Caco-2 (cell line): ENCODE results near the gene CLCA4. TPM values are rescaled to one million over a fixed set of nuclear protein-coding genes. Genes with fewer than 3 reads are reported as not detected.

Experiments
- BruUV-seq: library from RNA; stranded (reverse); fragments of 400-500 nt; replicated peaks from 2 replicates; lab custom pipeline; 2021; lab: Mats Ljungman, UMichigan
- CTCF ChIA-PET: fragments of 300-600 bp; sonication (Branson Sonifier 250); formaldehyde crosslinking; loops from one replicate; lab custom pipeline; 2022; ENCODE audit warnings: antibody characterized with exemption; lab: Charles Lee
- POLR2A ChIA-PET: fragments of 300-600 bp; sonication (Branson Sonifier 250); formaldehyde crosslinking; loops from one replicate; lab custom pipeline; 2022; ENCODE audit warnings: antibody characterized with exemption; lab: Charles Lee
- DNase-seq, 2 experiments: peaks; one replicate each; pipeline versions ENCODE4 v3.0.0 to v3.0.0-alpha.2; 2020 to 2022
- H3K27me3 ChIP-seq: replicated peaks from 2 replicates; pipeline ENCODE4 v1.6.0; 2011; ENCODE audit warnings: low read length; ENCODE audit not compliant: control insufficient read depth, insufficient read depth
- H3K36me3 ChIP-seq: 2 replicates; pipeline ENCODE4 v1.5.1; 2011; ENCODE audit warnings: low read length; ENCODE audit not compliant: control insufficient read depth, insufficient read depth
- H3K4me1 ChIP-seq: fragments of 250-450 bp; sonication (Bioruptor Pico); 2 replicates; pipeline ENCODE4 v1.5.1; 2020; ENCODE audit warnings: mild to moderate bottlenecking
- H3K4me3 ChIP-seq: 2 replicates; pipeline ENCODE4 v1.5.1; 2011; ENCODE audit warnings: low read depth, mild to moderate bottlenecking, control low read depth, low read length
- H3K9me3 ChIP-seq: fragments of 250-450 bp; sonication (Bioruptor Pico); 2 replicates; pipeline ENCODE4 v1.5.1; 2020; ENCODE audit warnings: mild to moderate bottlenecking, moderate library complexity
- H3K27ac Mint-ChIP-seq: one replicate; pipeline ENCODE4 v1.8.0; 2022; ENCODE audit warnings: mixed read lengths; ENCODE audit not compliant: unreplicated experiment
- H3K27me3 Mint-ChIP-seq: one replicate; pipeline ENCODE4 v1.8.0; 2022; ENCODE audit warnings: mixed read lengths; ENCODE audit not compliant: insufficient read depth, unreplicated experiment
- H3K36me3 Mint-ChIP-seq: one replicate; pipeline ENCODE4 v1.8.0; 2022; ENCODE audit warnings: mild to moderate bottlenecking, mixed read lengths; ENCODE audit not compliant: insufficient read depth, unreplicated experiment
- H3K4me1 Mint-ChIP-seq: one replicate; pipeline ENCODE4 v1.8.0; 2022; ENCODE audit warnings: low read depth, mixed read lengths; ENCODE audit not compliant: unreplicated experiment
- H3K4me3 Mint-ChIP-seq: one replicate; pipeline ENCODE4 v1.8.0; 2022; ENCODE audit warnings: mild to moderate bottlenecking, moderate library complexity, mixed read lengths; ENCODE audit not compliant: unreplicated experiment
- H3K9me3 Mint-ChIP-seq: one replicate; pipeline ENCODE4 v1.8.0; 2022; ENCODE audit warnings: mixed read lengths; ENCODE audit not compliant: unreplicated experiment
- intact Hi-C: fragments of 100-400 bp; cut with micrococcal nuclease; formaldehyde crosslinking; loops from one replicate; pipeline ENCODE4 v1.10.0; 2022; ENCODE audit not compliant: unreplicated experiment
- total RNA-seq: library from RNA; stranded (reverse); gene quantifications from 2 replicates; pipeline ENCODE4 v1.2.3, GENCODE V29; 2022
- TF ChIP-seq, protein P1 (sequence below), 2 experiments: fragments of 200-600 bp in 1 of 2; IDR thresholded peaks; 1 replicate in 1 of 2; 2 replicates in 1 of 2; pipeline versions ENCODE4 v1.5.1 to v1.8.0; 2011 to 2022; ENCODE audit warnings: antibody characterized with exemption in 1 of 2, control low read depth in 1 of 2, inconsistent platforms in 1 of 2, low read depth in 1 of 2, low read length in 1 of 2, mild to moderate bottlenecking in 1 of 2, moderate library complexity in 1 of 2; ENCODE audit not compliant: insufficient read depth in 1 of 2, severe bottlenecking in 1 of 2, unreplicated experiment in 1 of 2

CLCA4 gene
- total RNA-seq, 1 experiment from 2014 or later: not detected

DNA sequence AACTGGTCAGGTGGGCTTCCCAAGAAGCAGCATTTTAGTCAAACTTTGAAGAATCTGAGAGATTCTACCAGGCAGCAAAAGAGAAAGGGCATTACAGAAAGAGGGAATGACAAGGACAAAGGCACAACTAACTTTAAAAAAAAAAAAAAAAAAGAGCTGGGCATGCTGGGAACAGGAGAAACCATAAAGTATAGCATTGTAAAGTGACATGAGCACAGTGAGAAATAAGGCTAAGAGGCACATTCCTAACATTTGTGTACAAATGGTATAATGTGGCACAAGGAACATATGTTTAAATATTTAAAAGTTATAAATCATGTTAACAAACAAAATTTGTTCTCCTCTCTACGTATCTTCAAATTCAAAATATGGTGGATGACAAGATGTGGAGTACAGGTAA lies 69.6 kb downstream of the CLCA4 start:
- intact Hi-C loops: no loop called here
- H3K27me3 ChIP-seq: no peaks in the 10 kb centered on the region
- no TSS peak for BruUV-seq
- no peak overlapping the region for H3K4me3 Mint-ChIP-seq
- H3K4me1 ChIP-seq: no peaks in the 10 kb centered on the region
- ChIA-PET POLR2A (no interaction called here), CTCF (no interaction called here)
- no peak overlapping the region for H3K27ac Mint-ChIP-seq
- peaks cover 7% of the 10 kb centered on the region for H3K9me3 Mint-ChIP-seq
- no peak overlapping the region for H3K4me3 ChIP-seq
- no peaks in the 10 kb centered on the region for H3K27me3 Mint-ChIP-seq
- no peaks in the 10 kb centered on the region for H3K36me3 Mint-ChIP-seq
- no peaks in the 10 kb centered on the region for H3K9me3 ChIP-seq
- no peaks in the 10 kb centered on the region for H3K36me3 ChIP-seq
- DNase-seq: no peak
- peaks cover under 1% of the 10 kb centered on the region for H3K4me1 Mint-ChIP-seq
- TF ChIP-seq, protein P1, sequence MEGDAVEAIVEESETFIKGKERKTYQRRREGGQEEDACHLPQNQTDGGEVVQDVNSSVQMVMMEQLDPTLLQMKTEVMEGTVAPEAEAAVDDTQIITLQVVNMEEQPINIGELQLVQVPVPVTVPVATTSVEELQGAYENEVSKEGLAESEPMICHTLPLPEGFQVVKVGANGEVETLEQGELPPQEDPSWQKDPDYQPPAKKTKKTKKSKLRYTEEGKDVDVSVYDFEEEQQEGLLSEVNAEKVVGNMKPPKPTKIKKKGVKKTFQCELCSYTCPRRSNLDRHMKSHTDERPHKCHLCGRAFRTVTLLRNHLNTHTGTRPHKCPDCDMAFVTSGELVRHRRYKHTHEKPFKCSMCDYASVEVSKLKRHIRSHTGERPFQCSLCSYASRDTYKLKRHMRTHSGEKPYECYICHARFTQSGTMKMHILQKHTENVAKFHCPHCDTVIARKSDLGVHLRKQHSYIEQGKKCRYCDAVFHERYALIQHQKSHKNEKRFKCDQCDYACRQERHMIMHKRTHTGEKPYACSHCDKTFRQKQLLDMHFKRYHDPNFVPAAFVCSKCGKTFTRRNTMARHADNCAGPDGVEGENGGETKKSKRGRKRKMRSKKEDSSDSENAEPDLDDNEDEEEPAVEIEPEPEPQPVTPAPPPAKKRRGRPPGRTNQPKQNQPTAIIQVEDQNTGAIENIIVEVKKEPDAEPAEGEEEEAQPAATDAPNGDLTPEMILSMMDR (IDR thresholded peaks at IDR 0.05; ENCODE audit: insufficient read depth in 1 of 2, low read depth in 1 of 2, low read length in 1 of 2, severe bottlenecking in 1 of 2, unreplicated experiment in 1 of 2): no peak

DNA sequence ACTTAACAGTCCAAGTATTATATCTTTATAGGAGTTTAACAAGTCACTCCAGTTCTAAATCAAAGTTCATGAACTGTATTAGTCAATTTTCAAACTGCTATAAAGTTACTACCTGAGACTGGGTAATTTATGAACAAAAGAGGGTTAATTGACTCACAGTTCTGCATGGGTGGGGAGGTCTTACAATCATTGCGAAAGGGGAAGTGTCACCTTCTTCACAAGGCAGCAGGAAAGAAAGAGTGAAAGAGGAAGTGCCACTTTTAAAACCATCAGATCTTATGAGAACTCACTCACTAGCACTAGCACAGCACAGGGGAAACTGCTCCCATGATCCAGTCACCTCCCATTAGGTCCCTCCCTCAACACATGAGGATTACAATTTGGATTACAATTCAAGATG lies 70.0 kb downstream of the CLCA4 start:
- Histone ChIP-seq H3K27me3 (no peaks in the 10 kb centered on the region), H3K36me3 (no peaks in the 10 kb centered on the region), H3K4me3 (no peak overlapping the region), H3K4me1 (no peaks in the 10 kb centered on the region), H3K9me3 (no peaks in the 10 kb centered on the region)
- peaks cover 5% of the 10 kb centered on the region for H3K4me1 Mint-ChIP-seq
- no peak overlapping the region for H3K4me3 Mint-ChIP-seq
- no TSS peak for BruUV-seq
- DNase-seq: no peak
- intact Hi-C loops: no loop called here
- CTCF ChIA-PET: no interaction called here
- no peak overlapping the region for H3K27ac Mint-ChIP-seq
- no peaks in the 10 kb centered on the region for H3K36me3 Mint-ChIP-seq
- POLR2A ChIA-PET: no interaction called here
- TF ChIP-seq, protein P1 (IDR thresholded peaks at IDR 0.05; ENCODE audit: insufficient read depth in 1 of 2, low read depth in 1 of 2, low read length in 1 of 2, severe bottlenecking in 1 of 2, unreplicated experiment in 1 of 2): no peak
- H3K9me3 Mint-ChIP-seq: peaks cover 2% of the 10 kb centered on the region
- no peaks in the 10 kb centered on the region for H3K27me3 Mint-ChIP-seq

DNA sequence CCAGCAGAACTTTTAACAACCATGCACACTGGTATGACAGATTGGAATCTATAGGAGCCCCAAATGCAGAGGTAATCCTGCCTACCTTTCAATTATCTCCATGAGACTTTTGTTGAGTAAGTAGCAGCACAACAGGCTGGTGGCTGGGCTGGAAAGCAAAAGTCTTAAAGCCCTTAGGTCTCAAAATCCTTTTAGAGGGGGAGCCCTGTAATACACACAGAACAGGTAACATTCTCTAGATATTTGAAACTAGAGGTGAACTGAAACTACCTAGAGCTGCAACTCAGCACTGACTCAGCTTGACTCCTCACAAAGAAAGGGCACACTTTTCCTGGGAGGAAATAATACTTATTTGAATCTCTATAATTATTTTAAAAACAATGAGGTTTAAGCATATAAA lies 71.5 kb downstream of the CLCA4 start:
- H3K9me3 Mint-ChIP-seq: no peaks in the 10 kb centered on the region
- ChIA-PET CTCF (no interaction called here), POLR2A (no interaction called here)
- no TSS peak for BruUV-seq
- no peak overlapping the region for H3K27ac Mint-ChIP-seq
- H3K4me1 Mint-ChIP-seq: peaks cover 6% of the 10 kb centered on the region
- no peaks in the 10 kb centered on the region for H3K36me3 Mint-ChIP-seq
- intact Hi-C loops: no loop called here
- no peak for DNase-seq
- no peaks in the 10 kb centered on the region for H3K27me3 Mint-ChIP-seq
- Histone ChIP-seq H3K36me3 (no peaks in the 10 kb centered on the region), H3K4me1 (no peaks in the 10 kb centered on the region), H3K27me3 (no peaks in the 10 kb centered on the region), H3K4me3 (no peak overlapping the region), H3K9me3 (no peaks in the 10 kb centered on the region)
- TF ChIP-seq, protein P1 (IDR thresholded peaks at IDR 0.05; ENCODE audit: insufficient read depth in 1 of 2, low read depth in 1 of 2, low read length in 1 of 2, severe bottlenecking in 1 of 2, unreplicated experiment in 1 of 2): no peak
- H3K4me3 Mint-ChIP-seq: no peak overlapping the region
